OCI-LY7 (cell line): ENCODE measurements around the gene EEPD1. TPM values are rescaled to one million over a fixed set of nuclear protein-coding genes. Genes with fewer than 3 reads are reported as not detected.

Experiments used
- BruUV-seq: library from RNA; stranded (reverse); fragments of 400-500 nt; replicated peaks from 2 replicates; lab custom pipeline; 2021; lab: Mats Ljungman, UMichigan
- CTCF ChIA-PET: fragments of 300-600 bp; sonication (Branson Sonifier 250); formaldehyde crosslinking; loops from one replicate; lab custom pipeline; 2022; ENCODE audit warnings: antibody characterized with exemption; ENCODE audit not compliant: unreplicated experiment; lab: Charles Lee
- POLR2A ChIA-PET: fragments of 300-600 bp; sonication (Branson Sonifier 250); formaldehyde crosslinking; loops from one replicate; lab custom pipeline; 2022; ENCODE audit warnings: antibody characterized with exemption; lab: Charles Lee
- DNase-seq: peaks from one replicate; pipeline ENCODE4 v3.0.0-alpha.2; 2015; ENCODE audit warnings: low spot score
- H2AFZ ChIP-seq: fragments of 200-600 bp; sonication (generic), shearing (Covaris generic); 2 replicates; pipeline ENCODE4 v1.6.1; 2014; ENCODE audit warnings: mild to moderate bottlenecking, antibody characterized with exemption, low read length, moderate library complexity
- H3K27ac ChIP-seq: fragments of 200-600 bp; sonication (generic); 2 replicates; pipeline ENCODE4 v1.5.1; 2014; ENCODE audit warnings: mixed run types, low read depth, mild to moderate bottlenecking, moderate library complexity, low read length, inconsistent platforms; ENCODE audit not compliant: poor library complexity, severe bottlenecking
- H3K36me3 ChIP-seq: fragments of 200-600 bp; sonication (generic); 2 replicates; pipeline ENCODE4 v1.6.1; 2014; ENCODE audit warnings: mild to moderate bottlenecking, antibody characterized with exemption, low read length, moderate library complexity, mixed read lengths; ENCODE audit not compliant: insufficient read depth
- H3K4me1 ChIP-seq: fragments of 200-600 bp; sonication (generic); 2 replicates; pipeline ENCODE4 v1.5.1; 2014; ENCODE audit warnings: mild to moderate bottlenecking, low read length; ENCODE audit not compliant: insufficient read depth, poor library complexity, severe bottlenecking
- H3K4me2 ChIP-seq: fragments of 200-600 bp; sonication (generic); 2 replicates; pipeline ENCODE4 v1.6.1; 2014; ENCODE audit warnings: mild to moderate bottlenecking, low read length
- H3K4me3 ChIP-seq: fragments of 200-600 bp; sonication (generic); 2 replicates; pipeline ENCODE4 v1.5.1; 2014; ENCODE audit warnings: mild to moderate bottlenecking, low read depth, low read length; ENCODE audit not compliant: poor library complexity, severe bottlenecking
- H3K79me2 ChIP-seq: fragments of 200-600 bp; sonication (generic); 2 replicates; pipeline ENCODE4 v1.6.1; 2016; ENCODE audit warnings: low read depth, mild to moderate bottlenecking, low read length, moderate library complexity, mixed read lengths; ENCODE audit not compliant: insufficient read depth
- H3K9me2 ChIP-seq: fragments of 200-600 bp; sonication (generic); 2 replicates; pipeline ENCODE4 v1.6.1; 2016; ENCODE audit warnings: mild to moderate bottlenecking, low read length, mixed read lengths; ENCODE audit not compliant: insufficient read depth
- H3K9me3 ChIP-seq: fragments of 200-600 bp; sonication (generic); 2 replicates; pipeline ENCODE4 v1.6.1; 2014; ENCODE audit warnings: mild to moderate bottlenecking, mixed run types, low read length, mixed read lengths
- H4K20me1 ChIP-seq: fragments of 200-600 bp; sonication (generic); 2 replicates; pipeline ENCODE4 v1.6.1; 2014; ENCODE audit warnings: mild to moderate bottlenecking, antibody characterized with exemption, low read length, moderate library complexity, mixed read lengths; ENCODE audit not compliant: insufficient read depth
- CTCF ChIP-seq: fragments of 200-600 bp; sonication (generic); conservative IDR thresholded peaks from 2 replicates; pipeline ENCODE4 v1.5.1; 2014; ENCODE audit warnings: mild to moderate bottlenecking, antibody characterized with exemption, low read length, moderate library complexity, mixed read lengths
- EZH2phosphoT487 ChIP-seq: fragments of 200-600 bp; sonication (generic); IDR thresholded peaks from 2 replicates; pipeline ENCODE4 v1.6.1; 2018; ENCODE audit warnings: low read depth, borderline replicate concordance, mild to moderate bottlenecking, mixed run types, antibody characterized with exemption, low read length, moderate library complexity, mixed read lengths
- intact Hi-C: fragments of 100-400 bp; cut with micrococcal nuclease; formaldehyde crosslinking; loops from one replicate; pipeline ENCODE4 v1.10.0; 2022; ENCODE audit not compliant: unreplicated experiment
- total RNA-seq, 2 experiments: library from RNA; depleted of rRNA in 1 of 2; stranded (reverse); fragments of >200 nt in 1 of 2; shearing (Covaris generic) in 1 of 2; gene quantifications; 2 replicates each; pipeline ENCODE4 v1.2.3, GENCODE V29; 2014 to 2022

EEPD1 gene
- total RNA-seq, 2 experiments from 2014 or later, result 1.7 to 8.1 TPM

GRCh38 chr7:36261019-36261754, 108.1 kb downstream of the EEPD1 start:
- Histone ChIP-seq H3K36me3 (no peaks in the 10 kb centered on the region), H3K27ac (no peak overlapping the region), H3K9me2 (no peaks in the 10 kb centered on the region), H3K4me3 (no peak overlapping the region), H3K9me3 (no peaks in the 10 kb centered on the region), H3K79me2 (no peaks in the 10 kb centered on the region), H2AFZ (no peak overlapping the region), H4K20me1 (no peaks in the 10 kb centered on the region), H3K4me2 (no peak overlapping the region), H3K4me1 (peaks cover 33% of the 10 kb centered on the region)
- no TSS peak for BruUV-seq
- ChIA-PET CTCF (no interaction called here), POLR2A (no interaction called here)
- DNase-seq, result no peak
- intact Hi-C loops, result no loop called here
- TF ChIP-seq CTCF (no peak), EZH2phosphoT487 (no peak)

- Histone ChIP-seq H3K9me2 (no peaks in the 10 kb centered on the region), H3K36me3 (no peaks in the 10 kb centered on the region), H4K20me1 (no peaks in the 10 kb centered on the region), H3K79me2 (no peaks in the 10 kb centered on the region), H3K4me2 (no peak overlapping the region), H3K9me3 (no peaks in the 10 kb centered on the region), H2AFZ (no peak overlapping the region), H3K27ac (no peak overlapping the region), H3K4me1 (peaks cover 33% of the 10 kb centered on the region), H3K4me3 (no peak overlapping the region)
- no peak for DNase-seq
- ChIA-PET POLR2A (interaction anchor here (0.5 to 3.0 kb wide), 5 partner anchors 11 to 314 kb away, joined by 3 to 12 read pairs (median 4); no protein-coding TSS in a partner anchor), CTCF (interaction anchor here (0.6 kb wide), 1 partner anchor 226 kb away, joined by 3 read pairs; no protein-coding TSS in a partner anchor)
- intact Hi-C loops, result no loop called here
- BruUV-seq, result no TSS peak
- TF ChIP-seq CTCF (no peak), EZH2phosphoT487 (no peak)
Observed at GRCh38 chr7:36262309-36263094, 109.4 kb downstream of the EEPD1 start.
